GM12872 (cell line): Measurements from ENCODE around the gene LNX1.

Source experiments
- CTCF ChIP-seq: IDR thresholded peaks from 3 replicates; pipeline ENCODE4 v1.5.1; 2011; ENCODE audit warnings: low read depth, mild to moderate bottlenecking, low read length, moderate library complexity; ENCODE audit not compliant: insufficient read depth

LNX1 gene

GRCh38 chr4:53558065-53558801 lies 33.1 kb downstream of the LNX1 start:
- no peak for TF ChIP-seq CTCF

GRCh38 chr4:53557669-53558064 lies 33.6 kb downstream of the LNX1 start:
- TF ChIP-seq CTCF: no peak

GRCh38 chr4:53556651-53557050 lies 34.6 kb downstream of the LNX1 start:
- no peak for TF ChIP-seq CTCF

- no peak for TF ChIP-seq CTCF
These were observed 37.6 kb downstream of the LNX1 start for GRCh38 chr4:53553486-53554210.

- no peak for TF ChIP-seq CTCF
These were observed 38.6 kb downstream of the LNX1 start for GRCh38 chr4:53552711-53553110.

GRCh38 chr4:53551958-53552357 lies 39.3 kb downstream of the LNX1 start:
- TF ChIP-seq CTCF: no peak

GRCh38 chr4:53551281-53551864 lies 39.9 kb downstream of the LNX1 start:
- TF ChIP-seq CTCF: no peak
